Uterus (tissue), 4 donors: Measurements from ENCODE around the gene RPL22L1. TPM values are rescaled to one million over a fixed set of nuclear protein-coding genes. Genes with fewer than 3 reads are reported as not detected.
"Not testable (repeated sequence)": the region's sequence is repeated elsewhere in the genome, so short reads cannot be mapped to it uniquely, and the experiment has no call there.

Experiments used
- DNase-seq, 2 donors: peaks; one replicate each; pipeline ENCODE4 v3.0.0-alpha.2; 2019 to 2020
- H3K27ac ChIP-seq, 2 donors: fragments of 200-600 bp; sonication (generic); 1 replicate in 1 of 2; 2 replicates in 1 of 2; pipeline ENCODE4 v1.5.1; 2016 to 2018
- H3K27me3 ChIP-seq, 2 donors: fragments of 200-600 bp; sonication (generic); one replicate each; pipeline ENCODE4 v1.5.1; 2018 to 2019; ENCODE audit warnings: control low read depth in 1 of 2
- H3K36me3 ChIP-seq, 2 donors: fragments of 200-600 bp; sonication (generic); one replicate each; pipeline ENCODE4 v1.5.1; 2019; ENCODE audit warnings: control low read depth in 1 of 2
- H3K4me1 ChIP-seq, 2 donors: fragments of 200-600 bp; sonication (generic); one replicate each; pipeline ENCODE4 v1.5.1; 2018 to 2019; ENCODE audit warnings: control low read depth in 1 of 2
- H3K4me3 ChIP-seq, 2 donors: fragments of 200-600 bp; sonication (generic); 1 replicate in 1 of 2; 2 replicates in 1 of 2; pipeline ENCODE4 v1.5.1; 2018 to 2019; ENCODE audit warnings: mild to moderate bottlenecking in 1 of 2
- H3K9me3 ChIP-seq, 2 donors: fragments of 200-600 bp; sonication (generic); one replicate each; pipeline ENCODE4 v1.5.1; 2019; ENCODE audit warnings: control low read depth in 1 of 2
- CTCF ChIP-seq, 4 experiments: fragments of 200-600 bp in 2 of 4; fragments of 450-650 bp in 2 of 4; sonication (generic) in 2 of 4; IDR thresholded peaks; one replicate each; pipeline ENCODE4 v1.5.1; 2016 to 2019; ENCODE audit warnings: antibody characterized with exemption in 4 of 4, mild to moderate bottlenecking in 2 of 4, moderate library complexity in 1 of 4
- POLR2A ChIP-seq, 2 donors: fragments of 450-650 bp; IDR thresholded peaks; one replicate each; pipeline ENCODE4 v1.6.1; 2016; ENCODE audit warnings: antibody characterized with exemption in 2 of 2, mild to moderate bottlenecking in 1 of 2, moderate library complexity in 1 of 2
- intact Hi-C: fragments of 100-400 bp; cut with DNase I; formaldehyde crosslinking; loops from one replicate; pipeline ENCODE4 v1.15.1; 2023; ENCODE audit warnings: low total_unique reads
- total RNA-seq, 4 donors: library from RNA; depleted of rRNA in 3 of 4; stranded (reverse); fragments of >200 nt in 3 of 4; gene quantifications; one replicate each; pipeline versions ENCODE4 v1.1.0 to v1.2.4, GENCODE V29; 2014 to 2023
- donor health status: DM: yes; HTN: yes; CAD: no.

RPL22L1 gene
- total RNA-seq, 4 donors from 2014 or later: 46.5 to 305 (median 175) TPM

GRCh38 chr3:170905862-170906261 lies 35.9 kb upstream of the RPL22L1 start:
- Histone ChIP-seq H3K36me3 (no peaks in the 10 kb centered on the region), H3K4me1 (no peaks in the 10 kb centered on the region), H3K27ac (no peak overlapping the region), H3K9me3 (peaks cover 0 to 4% of the 10 kb centered on the region in 2 donors), H3K27me3 (no peaks in the 10 kb centered on the region), H3K4me3 (no peak overlapping the region)
- TF ChIP-seq CTCF (IDR thresholded peaks at IDR 0.05): no peak
- TF ChIP-seq POLR2A (IDR thresholded peaks at IDR 0.05): no peak
- DNase-seq: no peak
- intact Hi-C loops: no loop called here

GRCh38 chr3:170903123-170903522 lies 33.1 kb upstream of the RPL22L1 start:
- no peaks in the 10 kb centered on the region for H3K27me3 ChIP-seq
- H3K36me3 ChIP-seq: no peaks in the 10 kb centered on the region
- no peak overlapping the region for H3K27ac ChIP-seq
- no peaks in the 10 kb centered on the region for H3K9me3 ChIP-seq
- TF ChIP-seq POLR2A (IDR thresholded peaks at IDR 0.05): no peak
- TF ChIP-seq CTCF (IDR thresholded peaks at IDR 0.05): no peak
- no peak for DNase-seq
- no peaks in the 10 kb centered on the region for H3K4me1 ChIP-seq
- H3K4me3 ChIP-seq: no peak overlapping the region
- intact Hi-C loops: no loop called here

GRCh38 chr3:170899455-170899854 lies 29.5 kb upstream of the RPL22L1 start:
- H3K27ac ChIP-seq: no peak overlapping the region
- no peak overlapping the region for H3K4me3 ChIP-seq
- intact Hi-C loops: no loop called here
- DNase-seq: no peak
- H3K4me1 ChIP-seq: no peaks in the 10 kb centered on the region
- no peaks in the 10 kb centered on the region for H3K36me3 ChIP-seq
- no peaks in the 10 kb centered on the region for H3K27me3 ChIP-seq
- no peaks in the 10 kb centered on the region for H3K9me3 ChIP-seq
- TF ChIP-seq POLR2A (IDR thresholded peaks at IDR 0.05) (no peak), CTCF (IDR thresholded peaks at IDR 0.05) (no peak)

- no peak for TF ChIP-seq POLR2A (IDR thresholded peaks at IDR 0.05)
- no peak for TF ChIP-seq CTCF (IDR thresholded peaks at IDR 0.05)
- Histone ChIP-seq H3K4me3 (no peak overlapping the region), H3K4me1 (no peaks in the 10 kb centered on the region), H3K27ac (no peak overlapping the region), H3K9me3 (no peaks in the 10 kb centered on the region), H3K27me3 (no peaks in the 10 kb centered on the region), H3K36me3 (no peaks in the 10 kb centered on the region)
- intact Hi-C loops: no loop called here
- no peak for DNase-seq
Observed at GRCh38 chr3:170897978-170898377, 28.0 kb upstream of the RPL22L1 start.

GRCh38 chr3:170897199-170897598 lies 27.2 kb upstream of the RPL22L1 start:
- H3K4me1 ChIP-seq, H3K27me3 ChIP-seq, DNase-seq, H3K4me3 ChIP-seq, H3K27ac ChIP-seq, H3K9me3 ChIP-seq, H3K36me3 ChIP-seq, intact Hi-C loops: not testable (repeated sequence)

GRCh38 chr3:170896781-170897180 lies 26.8 kb upstream of the RPL22L1 start:
- DNase-seq: no peak
- Histone ChIP-seq H3K36me3 (no peaks in the 10 kb centered on the region), H3K9me3 (no peaks in the 10 kb centered on the region), H3K27ac (no peak overlapping the region), H3K27me3 (no peaks in the 10 kb centered on the region), H3K4me1 (no peaks in the 10 kb centered on the region), H3K4me3 (no peak overlapping the region)
- TF ChIP-seq CTCF (IDR thresholded peaks at IDR 0.05): no peak
- intact Hi-C loops: no loop called here

GRCh38 chr3:170896333-170896732 lies 26.3 kb upstream of the RPL22L1 start:
- H3K4me3 ChIP-seq, intact Hi-C loops, H3K27me3 ChIP-seq, H3K27ac ChIP-seq, DNase-seq, H3K9me3 ChIP-seq, H3K4me1 ChIP-seq, H3K36me3 ChIP-seq: not testable (repeated sequence)
